ENCODE measurements around the gene SLC8A1.

DNA sequence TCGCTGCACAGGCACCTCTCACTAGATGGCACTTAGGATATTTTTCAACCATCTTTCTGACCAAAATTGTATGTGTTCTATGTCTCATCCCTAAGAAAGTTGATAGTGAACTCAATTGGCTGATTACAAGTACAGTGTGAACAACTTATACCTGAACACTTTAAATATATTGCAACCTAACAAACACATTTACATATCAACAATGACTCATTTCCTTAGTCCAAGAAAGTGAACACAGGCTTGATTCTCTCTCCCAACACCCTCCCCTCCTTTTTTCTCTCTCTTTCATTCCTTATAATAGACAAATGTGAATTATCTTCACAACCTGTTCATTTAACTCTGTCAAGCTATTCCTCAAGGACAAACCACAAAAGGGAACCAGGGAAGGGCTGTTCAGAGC, 192.0 kb downstream of the SLC8A1 start:
- TF ChIP-seq SNAI2 (CRISPR knock-in tag; IDR thresholded peaks at IDR 0.05) (no peak), ZFP3 (CRISPR knock-in tag; IDR thresholded peaks at IDR 0.05) (no peak), CSDC2 (CRISPR knock-in tag; IDR thresholded peaks at IDR 0.05) (no peak), ARNTL (CRISPR knock-in tag; IDR thresholded peaks at IDR 0.05; ENCODE audit: borderline replicate concordance, low read depth) (no peak), OSR1 (CRISPR knock-in tag; IDR thresholded peaks at IDR 0.05) (no peak), PPARA (CRISPR knock-in tag; IDR thresholded peaks at IDR 0.05; ENCODE audit: borderline replicate concordance) (no peak)
- TF ChIP-seq, protein P1, sequence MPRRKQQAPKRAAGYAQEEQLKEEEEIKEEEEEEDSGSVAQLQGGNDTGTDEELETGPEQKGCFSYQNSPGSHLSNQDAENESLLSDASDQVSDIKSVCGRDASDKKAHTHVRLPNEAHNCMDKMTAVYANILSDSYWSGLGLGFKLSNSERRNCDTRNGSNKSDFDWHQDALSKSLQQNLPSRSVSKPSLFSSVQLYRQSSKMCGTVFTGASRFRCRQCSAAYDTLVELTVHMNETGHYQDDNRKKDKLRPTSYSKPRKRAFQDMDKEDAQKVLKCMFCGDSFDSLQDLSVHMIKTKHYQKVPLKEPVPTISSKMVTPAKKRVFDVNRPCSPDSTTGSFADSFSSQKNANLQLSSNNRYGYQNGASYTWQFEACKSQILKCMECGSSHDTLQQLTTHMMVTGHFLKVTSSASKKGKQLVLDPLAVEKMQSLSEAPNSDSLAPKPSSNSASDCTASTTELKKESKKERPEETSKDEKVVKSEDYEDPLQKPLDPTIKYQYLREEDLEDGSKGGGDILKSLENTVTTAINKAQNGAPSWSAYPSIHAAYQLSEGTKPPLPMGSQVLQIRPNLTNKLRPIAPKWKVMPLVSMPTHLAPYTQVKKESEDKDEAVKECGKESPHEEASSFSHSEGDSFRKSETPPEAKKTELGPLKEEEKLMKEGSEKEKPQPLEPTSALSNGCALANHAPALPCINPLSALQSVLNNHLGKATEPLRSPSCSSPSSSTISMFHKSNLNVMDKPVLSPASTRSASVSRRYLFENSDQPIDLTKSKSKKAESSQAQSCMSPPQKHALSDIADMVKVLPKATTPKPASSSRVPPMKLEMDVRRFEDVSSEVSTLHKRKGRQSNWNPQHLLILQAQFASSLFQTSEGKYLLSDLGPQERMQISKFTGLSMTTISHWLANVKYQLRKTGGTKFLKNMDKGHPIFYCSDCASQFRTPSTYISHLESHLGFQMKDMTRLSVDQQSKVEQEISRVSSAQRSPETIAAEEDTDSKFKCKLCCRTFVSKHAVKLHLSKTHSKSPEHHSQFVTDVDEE (CRISPR knock-in tag; IDR thresholded peaks at IDR 0.05): no peak
- TF ChIP-seq, protein P2, sequence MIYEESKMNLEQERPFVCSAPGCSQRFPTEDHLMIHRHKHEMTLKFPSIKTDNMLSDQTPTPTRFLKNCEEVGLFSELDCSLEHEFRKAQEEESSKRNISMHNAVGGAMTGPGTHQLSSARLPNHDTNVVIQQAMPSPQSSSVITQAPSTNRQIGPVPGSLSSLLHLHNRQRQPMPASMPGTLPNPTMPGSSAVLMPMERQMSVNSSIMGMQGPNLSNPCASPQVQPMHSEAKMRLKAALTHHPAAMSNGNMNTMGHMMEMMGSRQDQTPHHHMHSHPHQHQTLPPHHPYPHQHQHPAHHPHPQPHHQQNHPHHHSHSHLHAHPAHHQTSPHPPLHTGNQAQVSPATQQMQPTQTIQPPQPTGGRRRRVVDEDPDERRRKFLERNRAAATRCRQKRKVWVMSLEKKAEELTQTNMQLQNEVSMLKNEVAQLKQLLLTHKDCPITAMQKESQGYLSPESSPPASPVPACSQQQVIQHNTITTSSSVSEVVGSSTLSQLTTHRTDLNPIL (CRISPR knock-in tag; IDR thresholded peaks at IDR 0.05; ENCODE audit: low read depth): no peak

All from SK-N-SH treated with all-trans-retinoic acid at 6 μM for 48 hours (cell line).